Erythroblast (primary cell): Measurements from ENCODE around the gene VSIG10L.

Source experiments
- GATA1 ChIP-seq: IDR thresholded peaks from 2 replicates; pipeline ENCODE4 v1.6.1; 2011; ENCODE audit warnings: low read depth, mild to moderate bottlenecking, control low read depth, low read length, moderate library complexity
- POLR2A ChIP-seq: IDR thresholded peaks from 2 replicates; pipeline ENCODE4 v1.6.1; 2011; ENCODE audit warnings: mild to moderate bottlenecking, low read length

DNA sequence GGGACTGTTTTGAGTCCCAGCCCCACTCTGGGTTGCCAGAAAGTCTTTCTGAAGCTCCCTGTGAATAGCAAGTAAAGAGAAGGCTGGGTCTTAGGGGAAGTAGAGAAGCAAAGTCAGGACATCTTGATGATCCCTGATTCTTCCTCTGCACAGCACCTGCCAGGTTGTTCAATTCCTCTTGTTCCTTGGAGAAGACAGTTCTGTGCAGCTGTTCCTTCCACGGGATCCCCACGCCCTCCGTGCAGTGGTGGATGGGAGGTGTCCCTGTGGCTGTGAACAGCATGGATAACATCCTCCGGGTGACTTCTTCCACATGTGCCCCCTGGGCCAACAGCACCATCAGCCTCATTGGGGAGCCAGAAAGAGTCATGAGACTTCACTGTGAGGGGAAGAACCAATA lies 59.6 kb downstream of the VSIG10L start:
- TF ChIP-seq POLR2A (no peak), GATA1 (no peak)
